Thyroid gland (tissue), 4 donors: Measurements from ENCODE around the gene DAAM2. TPM values are rescaled to one million over a fixed set of nuclear protein-coding genes. Genes with fewer than 3 reads are reported as not detected.

Source experiments
- DNase-seq, 2 donors: peaks; one replicate each; pipeline ENCODE4 v3.0.0-alpha.2; 2019
- H3K27ac ChIP-seq, 3 donors: fragments of 200-600 bp; sonication (generic); 1 replicate in 2 of 3; 2 replicates in 1 of 3; pipeline ENCODE4 v1.5.1; 2016 to 2019; ENCODE audit warnings: mild to moderate bottlenecking in 1 of 3, moderate library complexity in 1 of 3
- H3K27me3 ChIP-seq: fragments of 200-600 bp; sonication (generic); one replicate; pipeline ENCODE4 v1.5.1; 2019
- H3K36me3 ChIP-seq, 2 donors: fragments of 200-600 bp; sonication (generic); one replicate each; pipeline ENCODE4 v1.5.1; 2016 to 2019
- H3K4me1 ChIP-seq, 2 donors: fragments of 200-600 bp; sonication (generic); one replicate each; pipeline ENCODE4 v1.5.1; 2017 to 2019
- H3K4me3 ChIP-seq, 3 donors: fragments of 200-600 bp; sonication (generic); replicated peaks in 1 of 3; 1 replicate in 2 of 3; 2 replicates in 1 of 3; pipeline ENCODE4 v1.5.1; 2016; ENCODE audit warnings: mild to moderate bottlenecking in 1 of 3
- H3K9me3 ChIP-seq: fragments of 200-600 bp; sonication (generic); one replicate; pipeline ENCODE4 v1.5.1; 2017
- POLR2A ChIP-seq, 2 donors: fragments of 450-650 bp; IDR thresholded peaks; one replicate each; pipeline ENCODE4 v1.6.1; 2017; ENCODE audit warnings: antibody characterized with exemption in 2 of 2, mild to moderate bottlenecking in 2 of 2, moderate library complexity in 1 of 2
- WGBS, 2 donors: methylation state at CpG; one replicate each; pipeline ENCODE4 v1.1.5; 2017; 5-methylcytosine and 5-hydroxymethylcytosine counted together
- intact Hi-C: fragments of 100-400 bp; cut with DNase I; formaldehyde crosslinking; loops from one replicate; pipeline ENCODE4 v1.15.1; 2023
- total RNA-seq, 4 donors: library from RNA; depleted of rRNA; stranded (reverse); fragments of >200 nt; gene quantifications; one replicate each; pipeline ENCODE4 v1.2.3, GENCODE V29; 2016
- TF ChIP-seq, protein P1 (sequence below), 6 experiments: fragments of 200-600 bp in 3 of 6; fragments of 450-650 bp in 3 of 6; sonication (generic) in 3 of 6; IDR thresholded peaks; one replicate each; pipeline ENCODE4 v1.5.1; 2016 to 2019; ENCODE audit warnings: antibody characterized with exemption in 6 of 6, mild to moderate bottlenecking in 2 of 6, inconsistent platforms in 1 of 6, moderate library complexity in 1 of 6

DAAM2 gene
- total RNA-seq, 4 donors from 2014 or later, result 17.8 to 37.0 (median 23.8) TPM

DNA sequence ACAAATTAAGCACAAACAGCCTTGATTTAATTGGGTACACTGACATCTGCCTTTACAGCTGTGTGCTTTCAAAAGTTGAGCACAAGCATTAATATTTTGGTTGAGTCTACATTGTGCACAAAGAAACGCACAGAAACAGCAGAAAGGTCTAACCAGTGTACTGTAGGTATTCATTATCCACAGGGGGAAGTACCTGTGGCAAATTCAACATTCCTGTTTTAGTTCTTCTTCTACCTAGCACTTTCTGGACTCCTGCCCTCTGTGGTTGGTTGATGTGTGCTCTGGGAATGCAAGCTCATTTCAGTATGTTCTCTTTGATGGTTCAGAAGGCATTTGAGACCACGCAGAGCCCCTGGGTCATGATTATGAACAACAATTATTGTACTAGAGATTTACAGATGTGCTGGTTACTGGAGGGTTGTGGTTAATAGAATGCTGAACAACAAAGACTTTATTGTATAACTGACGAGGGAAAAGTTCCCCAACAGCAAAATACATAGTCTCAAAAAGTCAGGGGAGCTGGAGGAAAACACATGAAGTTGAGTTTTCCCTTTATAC is 26.6 kb upstream of the DAAM2 start:
- no peak overlapping the region for H3K4me3 ChIP-seq
- no peaks in the 10 kb centered on the region for H3K4me1 ChIP-seq
- 82 to 86% methylated on average over 3 of the region's 3 CpGs for whole genome bisulfite sequencing, 2 donors
- no peaks in the 10 kb centered on the region for H3K27me3 ChIP-seq
- DNase-seq, result no peak
- no peak for TF ChIP-seq POLR2A (IDR thresholded peaks at IDR 0.05)
- TF ChIP-seq, protein P1, sequence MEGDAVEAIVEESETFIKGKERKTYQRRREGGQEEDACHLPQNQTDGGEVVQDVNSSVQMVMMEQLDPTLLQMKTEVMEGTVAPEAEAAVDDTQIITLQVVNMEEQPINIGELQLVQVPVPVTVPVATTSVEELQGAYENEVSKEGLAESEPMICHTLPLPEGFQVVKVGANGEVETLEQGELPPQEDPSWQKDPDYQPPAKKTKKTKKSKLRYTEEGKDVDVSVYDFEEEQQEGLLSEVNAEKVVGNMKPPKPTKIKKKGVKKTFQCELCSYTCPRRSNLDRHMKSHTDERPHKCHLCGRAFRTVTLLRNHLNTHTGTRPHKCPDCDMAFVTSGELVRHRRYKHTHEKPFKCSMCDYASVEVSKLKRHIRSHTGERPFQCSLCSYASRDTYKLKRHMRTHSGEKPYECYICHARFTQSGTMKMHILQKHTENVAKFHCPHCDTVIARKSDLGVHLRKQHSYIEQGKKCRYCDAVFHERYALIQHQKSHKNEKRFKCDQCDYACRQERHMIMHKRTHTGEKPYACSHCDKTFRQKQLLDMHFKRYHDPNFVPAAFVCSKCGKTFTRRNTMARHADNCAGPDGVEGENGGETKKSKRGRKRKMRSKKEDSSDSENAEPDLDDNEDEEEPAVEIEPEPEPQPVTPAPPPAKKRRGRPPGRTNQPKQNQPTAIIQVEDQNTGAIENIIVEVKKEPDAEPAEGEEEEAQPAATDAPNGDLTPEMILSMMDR (IDR thresholded peaks at IDR 0.05), result no peak
- H3K27ac ChIP-seq, result no peak overlapping the region
- H3K9me3 ChIP-seq, result no peaks in the 10 kb centered on the region
- H3K36me3 ChIP-seq, result no peaks in the 10 kb centered on the region
- intact Hi-C loops, result no loop called here

DNA sequence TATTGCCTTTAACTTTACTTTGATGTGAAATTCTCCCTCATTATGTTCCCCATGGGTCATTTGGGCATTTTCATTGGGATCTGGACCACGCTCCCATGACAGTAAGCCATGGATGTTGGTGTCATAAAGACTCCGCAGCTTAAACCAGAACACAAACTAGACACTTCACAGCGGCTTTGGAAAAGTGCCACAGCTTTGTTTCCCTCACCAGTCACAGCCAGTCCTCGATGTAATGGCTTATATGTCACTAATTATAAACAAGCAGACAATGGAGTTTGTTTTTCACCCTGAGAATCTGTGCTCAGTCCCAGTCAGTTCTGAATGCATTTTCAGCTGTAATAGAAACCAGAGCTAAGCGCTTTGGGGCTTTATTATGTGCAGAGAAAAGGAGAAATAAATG is 23.2 kb upstream of the DAAM2 start:
- 84% methylated on average over 5 of the region's 5 CpGs for WGBS, 2 donors
- no peak for DNase-seq
- intact Hi-C loops, result no loop called here
- Histone ChIP-seq H3K4me3 (no peak overlapping the region), H3K36me3 (no peaks in the 10 kb centered on the region), H3K27ac (no peak overlapping the region), H3K9me3 (no peaks in the 10 kb centered on the region), H3K27me3 (no peaks in the 10 kb centered on the region), H3K4me1 (no peaks in the 10 kb centered on the region)
- no peak for TF ChIP-seq POLR2A (IDR thresholded peaks at IDR 0.05)
- TF ChIP-seq, protein P1 (IDR thresholded peaks at IDR 0.05), result no peak

DNA sequence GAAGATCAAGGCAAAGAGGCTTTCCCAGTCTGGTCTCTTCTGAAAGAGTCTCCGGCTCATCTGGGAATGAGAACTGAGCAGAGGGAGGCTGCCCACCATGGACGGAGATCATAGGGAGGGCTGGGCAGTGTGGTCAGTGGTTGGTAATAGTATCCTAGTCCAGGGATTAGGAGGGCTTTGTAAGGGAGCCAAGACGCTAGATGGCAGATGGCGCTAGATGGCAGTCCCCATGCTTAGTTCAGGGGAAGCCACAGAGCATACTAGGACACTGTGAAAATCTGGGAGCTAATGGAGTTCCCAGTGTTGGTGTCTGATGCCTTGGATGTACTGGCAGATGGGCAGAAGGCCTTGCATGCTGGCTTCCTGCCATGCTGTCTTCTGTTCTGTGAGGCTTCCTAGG is 21.7 kb upstream of the DAAM2 start:
- no peaks in the 10 kb centered on the region for H3K9me3 ChIP-seq
- H3K27me3 ChIP-seq, result no peaks in the 10 kb centered on the region
- H3K36me3 ChIP-seq, result no peaks in the 10 kb centered on the region
- TF ChIP-seq POLR2A (IDR thresholded peaks at IDR 0.05), result no peak
- TF ChIP-seq, protein P1 (IDR thresholded peaks at IDR 0.05), result no peak
- H3K27ac ChIP-seq, result no peak overlapping the region
- no peak overlapping the region for H3K4me3 ChIP-seq
- DNase-seq, result no peak
- intact Hi-C loops, result no loop called here
- WGBS, 2 donors, result 84 to 95% methylated on average over 4 of the region's 4 CpGs
- no peaks in the 10 kb centered on the region for H3K4me1 ChIP-seq

DNA sequence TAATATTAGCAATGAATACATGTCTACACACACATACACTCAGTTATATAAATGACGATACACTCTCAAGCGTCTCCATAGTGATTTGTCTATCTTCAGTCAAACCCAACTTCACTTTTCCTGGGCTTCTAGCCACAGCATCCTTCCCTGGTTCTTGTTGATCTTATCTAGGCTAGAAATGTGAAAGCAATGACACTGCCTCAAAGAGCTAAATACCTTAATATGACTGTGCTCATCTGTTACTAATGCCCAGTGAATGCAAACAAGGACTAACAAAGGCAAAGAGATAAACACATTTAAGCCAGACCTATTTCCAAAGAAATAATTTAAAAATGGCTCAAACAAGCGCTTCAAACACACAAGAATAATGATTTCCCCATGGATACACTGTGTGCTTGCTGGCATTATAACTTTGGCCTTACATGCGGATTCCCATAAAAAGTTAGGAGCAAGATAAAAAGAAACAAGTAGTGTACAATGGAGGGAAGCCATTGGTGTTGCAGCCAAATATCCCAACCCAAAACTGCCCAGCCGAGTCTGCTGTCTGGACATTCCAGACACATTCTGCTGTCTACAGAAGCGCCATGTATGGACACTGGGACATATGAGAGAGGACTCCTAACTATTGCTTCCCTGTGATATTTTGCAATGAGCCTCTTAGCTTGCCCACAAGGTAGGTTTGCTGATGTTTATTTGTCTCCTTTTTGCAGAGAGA is 19.5 kb upstream of the DAAM2 start:
- Histone ChIP-seq H3K27ac (no peak overlapping the region), H3K4me3 (no peak overlapping the region), H3K4me1 (no peaks in the 10 kb centered on the region), H3K27me3 (no peaks in the 10 kb centered on the region), H3K36me3 (no peaks in the 10 kb centered on the region), H3K9me3 (no peaks in the 10 kb centered on the region)
- WGBS, 2 donors, result 67 to 80% methylated on average over 6 of the region's 6 CpGs
- intact Hi-C loops, result no loop called here
- TF ChIP-seq POLR2A (IDR thresholded peaks at IDR 0.05), result no peak
- TF ChIP-seq, protein P1 (IDR thresholded peaks at IDR 0.05), result no peak
- DNase-seq, result no peak

DNA sequence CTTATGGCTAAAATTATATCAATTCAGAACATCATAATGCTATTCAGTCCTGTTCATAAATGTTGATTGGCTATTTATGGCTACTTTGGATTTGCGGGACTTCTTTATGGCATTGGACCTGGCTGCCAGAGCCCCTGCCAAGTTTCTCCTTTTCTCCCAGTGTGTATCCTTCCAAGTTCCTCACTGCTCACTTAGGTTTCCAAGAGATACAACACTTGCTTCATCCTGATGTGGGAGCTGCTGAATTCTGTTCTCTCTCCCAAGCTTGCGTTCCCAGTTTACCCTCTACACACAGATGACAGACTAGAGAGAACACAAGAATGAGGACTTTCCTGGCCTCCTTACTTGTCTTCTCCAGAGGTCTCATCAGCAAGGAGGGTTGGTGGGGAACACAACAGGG is 18.4 kb upstream of the DAAM2 start:
- 86 to 96% methylated on average over 2 of the region's 2 CpGs for WGBS, 2 donors
- Histone ChIP-seq H3K9me3 (no peaks in the 10 kb centered on the region), H3K36me3 (no peaks in the 10 kb centered on the region), H3K4me3 (no peak overlapping the region), H3K27me3 (no peaks in the 10 kb centered on the region), H3K27ac (no peak overlapping the region), H3K4me1 (no peaks in the 10 kb centered on the region)
- intact Hi-C loops, result no loop called here
- DNase-seq, result no peak
- TF ChIP-seq, protein P1 (IDR thresholded peaks at IDR 0.05), result no peak
- no peak for TF ChIP-seq POLR2A (IDR thresholded peaks at IDR 0.05)
